Measurements from ENCODE around the gene DENND6A.

- no peak for TF ChIP-seq CTCF (IDR thresholded peaks at IDR 0.05)
- no peak for TF ChIP-seq POLR2A (IDR thresholded peaks at IDR 0.05)
These were observed 45.5 kb upstream of the DENND6A start for GRCh38 chr3:57738391-57738790.

Measured in Peyer's patch (tissue), 4 donors.